ENCODE measurements around the gene BRD3OS.

GRCh38 chr9:133990366-133991213 lies 34.7 kb upstream of the BRD3OS start:
- TF ChIP-seq POLR2A (IDR thresholded peaks at IDR 0.05): no peak
- TF ChIP-seq, protein P1, sequence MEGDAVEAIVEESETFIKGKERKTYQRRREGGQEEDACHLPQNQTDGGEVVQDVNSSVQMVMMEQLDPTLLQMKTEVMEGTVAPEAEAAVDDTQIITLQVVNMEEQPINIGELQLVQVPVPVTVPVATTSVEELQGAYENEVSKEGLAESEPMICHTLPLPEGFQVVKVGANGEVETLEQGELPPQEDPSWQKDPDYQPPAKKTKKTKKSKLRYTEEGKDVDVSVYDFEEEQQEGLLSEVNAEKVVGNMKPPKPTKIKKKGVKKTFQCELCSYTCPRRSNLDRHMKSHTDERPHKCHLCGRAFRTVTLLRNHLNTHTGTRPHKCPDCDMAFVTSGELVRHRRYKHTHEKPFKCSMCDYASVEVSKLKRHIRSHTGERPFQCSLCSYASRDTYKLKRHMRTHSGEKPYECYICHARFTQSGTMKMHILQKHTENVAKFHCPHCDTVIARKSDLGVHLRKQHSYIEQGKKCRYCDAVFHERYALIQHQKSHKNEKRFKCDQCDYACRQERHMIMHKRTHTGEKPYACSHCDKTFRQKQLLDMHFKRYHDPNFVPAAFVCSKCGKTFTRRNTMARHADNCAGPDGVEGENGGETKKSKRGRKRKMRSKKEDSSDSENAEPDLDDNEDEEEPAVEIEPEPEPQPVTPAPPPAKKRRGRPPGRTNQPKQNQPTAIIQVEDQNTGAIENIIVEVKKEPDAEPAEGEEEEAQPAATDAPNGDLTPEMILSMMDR (IDR thresholded peaks at IDR 0.05 in 4 of 5, conservative IDR thresholded peaks at IDR 0.05 in 1 of 5): no peak

Measured in gastrocnemius medialis (tissue), 4 donors.